Esophagus muscularis mucosa (tissue), 4 donors: ENCODE results near the gene NCOA7. TPM values are rescaled to one million over a fixed set of nuclear protein-coding genes. Genes with fewer than 3 reads are reported as not detected.

ENCODE experiments used
- DNase-seq: peaks from one replicate; pipeline ENCODE4 v3.0.0-alpha.2; 2017; ENCODE audit errors: extremely low spot score
- H3K27ac ChIP-seq, 4 donors: fragments of 200-600 bp; sonication (generic); replicated peaks in 1 of 4; 1 replicate in 3 of 4; 2 replicates in 1 of 4; pipeline ENCODE4 v1.5.1; 2016 to 2019; ENCODE audit warnings: mild to moderate bottlenecking in 1 of 4
- H3K27me3 ChIP-seq, 4 donors: fragments of 200-600 bp; sonication (generic); one replicate each; pipeline versions ENCODE4 v1.5.1 to v1.6.0; 2016 to 2019
- H3K36me3 ChIP-seq, 4 donors: fragments of 200-600 bp; sonication (generic); one replicate each; pipeline ENCODE4 v1.5.1; 2016 to 2019
- H3K4me1 ChIP-seq, 4 donors: fragments of 200-600 bp; sonication (generic); one replicate each; pipeline ENCODE4 v1.5.1; 2016 to 2019
- H3K4me3 ChIP-seq, 4 donors: fragments of 200-600 bp; sonication (generic); 1 replicate in 2 of 4; 2 replicates in 2 of 4; pipeline ENCODE4 v1.5.1; 2016 to 2019; ENCODE audit warnings: mild to moderate bottlenecking in 4 of 4, moderate library complexity in 1 of 4
- H3K9me3 ChIP-seq, 4 donors: fragments of 200-600 bp; sonication (generic); 1 replicate in 3 of 4; 2 replicates in 1 of 4; pipeline ENCODE4 v1.5.1; 2016 to 2019
- EP300 ChIP-seq: sonication (generic); formaldehyde crosslinking; IDR thresholded peaks from one replicate; pipeline ENCODE4 v1.6.1; 2017; ENCODE audit warnings: antibody characterized with exemption
- POLR2A ChIP-seq: fragments of 450-650 bp; IDR thresholded peaks from one replicate; pipeline ENCODE4 v1.6.1; 2017; ENCODE audit warnings: antibody characterized with exemption, moderate library complexity, mild to moderate bottlenecking, low read depth
- POLR2AphosphoS5 ChIP-seq, 2 donors: sonication (generic); formaldehyde crosslinking; IDR thresholded peaks; one replicate each; pipeline ENCODE4 v1.6.1; 2017; ENCODE audit warnings: antibody characterized with exemption in 2 of 2
- WGBS: methylation state at CpG from one replicate; pipeline ENCODE4 v1.1.5; 2018; 5-methylcytosine and 5-hydroxymethylcytosine counted together
- intact Hi-C: fragments of 100-400 bp; cut with DNase I; formaldehyde crosslinking; loops from one replicate; pipeline ENCODE4 v1.15.1; 2023
- total RNA-seq, 4 donors: library from RNA; depleted of rRNA; stranded (reverse); fragments of >200 nt; gene quantifications; one replicate each; pipeline versions ENCODE4 v1.1.0 to v1.2.1, GENCODE V29; 2016
- TF ChIP-seq, protein P1 (sequence below), 3 experiments: fragments of 200-600 bp in 2 of 3; fragments of 450-650 bp in 1 of 3; sonication (generic) in 2 of 3; IDR thresholded peaks; one replicate each; pipeline ENCODE4 v1.5.1; 2017 to 2019; ENCODE audit warnings: antibody characterized with exemption in 3 of 3, mild to moderate bottlenecking in 2 of 3, moderate library complexity in 1 of 3

NCOA7 gene
- total RNA-seq, 4 donors from 2014 or later, result 15.4 to 29.0 (median 19.9) TPM

DNA sequence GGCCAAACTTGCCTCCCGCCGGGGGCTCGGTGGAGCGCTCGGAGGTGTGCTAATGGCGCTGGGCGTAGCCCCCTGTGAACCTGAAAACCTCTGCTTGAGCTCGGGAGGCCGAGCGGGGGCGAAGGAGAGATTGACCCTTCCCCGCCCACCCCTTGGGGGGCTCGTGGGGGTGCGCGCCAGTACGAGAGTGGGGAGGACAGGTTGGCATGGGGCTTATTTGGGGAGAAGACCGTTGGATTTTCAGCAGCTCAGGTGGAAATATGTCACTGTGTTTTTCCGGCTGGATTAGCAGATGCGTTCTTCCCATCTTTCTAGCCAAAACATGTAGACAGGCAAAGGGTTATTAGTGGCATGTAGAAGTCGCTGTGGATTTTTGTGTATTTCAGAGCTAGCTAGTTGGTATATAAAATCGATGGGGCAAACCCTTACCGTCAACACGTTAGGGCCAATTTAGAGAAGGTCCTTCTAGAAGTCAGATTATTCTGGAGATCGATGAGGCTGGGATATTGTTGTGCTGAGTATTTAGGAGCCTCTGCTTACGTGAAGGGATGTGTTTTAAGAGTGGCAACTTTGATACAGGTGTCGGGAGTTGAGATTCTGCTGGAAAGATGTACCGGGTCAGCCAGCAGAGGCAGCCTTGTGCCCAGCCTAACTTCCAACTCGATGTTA, 525 bp downstream of the NCOA7 start:
- intact Hi-C loops, result no loop called here
- no peak for DNase-seq
- Histone ChIP-seq H3K9me3 (no peaks in the 10 kb centered on the region), H3K27ac (peak overlapping the region; percentile 92 to 99 (median 96)), H3K4me3 (peak overlapping the region; percentile 87 to 91 (median 90)), H3K4me1 (peaks cover 15 to 51% (median 33%) of the 10 kb centered on the region in 4 donors), H3K27me3 (no peaks in the 10 kb centered on the region), H3K36me3 (no peaks in the 10 kb centered on the region)
- TF ChIP-seq, protein P1, sequence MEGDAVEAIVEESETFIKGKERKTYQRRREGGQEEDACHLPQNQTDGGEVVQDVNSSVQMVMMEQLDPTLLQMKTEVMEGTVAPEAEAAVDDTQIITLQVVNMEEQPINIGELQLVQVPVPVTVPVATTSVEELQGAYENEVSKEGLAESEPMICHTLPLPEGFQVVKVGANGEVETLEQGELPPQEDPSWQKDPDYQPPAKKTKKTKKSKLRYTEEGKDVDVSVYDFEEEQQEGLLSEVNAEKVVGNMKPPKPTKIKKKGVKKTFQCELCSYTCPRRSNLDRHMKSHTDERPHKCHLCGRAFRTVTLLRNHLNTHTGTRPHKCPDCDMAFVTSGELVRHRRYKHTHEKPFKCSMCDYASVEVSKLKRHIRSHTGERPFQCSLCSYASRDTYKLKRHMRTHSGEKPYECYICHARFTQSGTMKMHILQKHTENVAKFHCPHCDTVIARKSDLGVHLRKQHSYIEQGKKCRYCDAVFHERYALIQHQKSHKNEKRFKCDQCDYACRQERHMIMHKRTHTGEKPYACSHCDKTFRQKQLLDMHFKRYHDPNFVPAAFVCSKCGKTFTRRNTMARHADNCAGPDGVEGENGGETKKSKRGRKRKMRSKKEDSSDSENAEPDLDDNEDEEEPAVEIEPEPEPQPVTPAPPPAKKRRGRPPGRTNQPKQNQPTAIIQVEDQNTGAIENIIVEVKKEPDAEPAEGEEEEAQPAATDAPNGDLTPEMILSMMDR (IDR thresholded peaks at IDR 0.05), result peak; percentile 30 to 70 (median 53)
- TF ChIP-seq POLR2AphosphoS5 (IDR thresholded peaks at IDR 0.05) (peak; percentile 23 to 50), EP300 (no peak), POLR2A (no peak)
- 0% methylated on average over 14 of the region's 28 CpGs for WGBS

DNA sequence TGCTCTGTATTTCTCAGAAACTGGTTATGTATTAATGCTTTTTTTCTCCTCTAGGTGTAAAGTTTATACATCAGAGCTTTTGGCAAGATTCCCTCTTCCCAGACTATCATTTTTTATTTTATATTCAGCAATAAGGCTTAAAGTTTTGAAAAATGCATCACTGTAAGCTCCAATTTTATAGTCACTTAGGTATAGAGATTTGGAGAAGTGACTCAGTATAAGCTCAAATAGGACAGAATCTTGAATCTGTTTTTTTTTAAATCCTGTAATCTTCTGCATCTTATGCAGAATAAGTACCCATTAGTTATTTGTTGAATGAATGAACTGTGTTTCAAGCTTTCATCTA, 1.0 kb downstream of the NCOA7 start:
- intact Hi-C loops, result no loop called here
- Histone ChIP-seq H3K36me3 (no peaks in the 10 kb centered on the region), H3K4me3 (peak overlapping the region; percentile 87 to 91 (median 90)), H3K4me1 (peaks cover 15 to 51% (median 33%) of the 10 kb centered on the region in 4 donors), H3K27ac (peak overlapping the region; percentile 92 to 99 (median 96)), H3K27me3 (no peaks in the 10 kb centered on the region), H3K9me3 (no peaks in the 10 kb centered on the region)
- TF ChIP-seq EP300, result no peak
- TF ChIP-seq, protein P1 (IDR thresholded peaks at IDR 0.05), result no peak
- no peak for TF ChIP-seq POLR2AphosphoS5 (IDR thresholded peaks at IDR 0.05)
- no peak for TF ChIP-seq POLR2A
- DNase-seq, result no peak

DNA sequence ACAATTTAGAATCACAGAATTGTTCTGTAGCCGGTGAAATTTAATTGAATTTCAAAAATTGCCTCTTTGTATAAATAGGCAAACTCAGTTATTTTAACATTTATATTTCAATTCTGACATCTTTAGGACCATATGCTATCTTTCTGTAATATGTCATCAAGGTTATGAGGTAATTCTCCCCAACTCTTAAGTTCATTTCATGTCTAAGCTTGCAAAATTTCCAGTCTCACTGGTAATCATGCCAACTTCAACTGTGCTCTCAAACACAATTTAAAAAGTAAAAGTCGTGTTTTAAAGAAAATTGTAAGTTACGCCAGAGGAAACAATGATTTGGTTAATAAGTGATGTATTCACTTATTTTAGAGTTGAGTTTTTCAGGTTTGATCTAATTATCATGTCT, 1.4 kb downstream of the NCOA7 start:
- Histone ChIP-seq H3K4me3 (peak overlapping the region; percentile 87 to 91 (median 90)), H3K36me3 (no peaks in the 10 kb centered on the region), H3K27ac (peak overlapping the region in 3 of 4 donors; percentile 92 to 99 (median 96)), H3K27me3 (no peaks in the 10 kb centered on the region), H3K9me3 (no peaks in the 10 kb centered on the region), H3K4me1 (peaks cover 15 to 51% (median 33%) of the 10 kb centered on the region in 4 donors)
- WGBS, result 73% methylated on average over 3 of the region's 3 CpGs
- intact Hi-C loops, result no loop called here
- no peak for TF ChIP-seq EP300
- no peak for TF ChIP-seq POLR2A
- TF ChIP-seq, protein P1 (IDR thresholded peaks at IDR 0.05), result no peak
- no peak for DNase-seq

DNA sequence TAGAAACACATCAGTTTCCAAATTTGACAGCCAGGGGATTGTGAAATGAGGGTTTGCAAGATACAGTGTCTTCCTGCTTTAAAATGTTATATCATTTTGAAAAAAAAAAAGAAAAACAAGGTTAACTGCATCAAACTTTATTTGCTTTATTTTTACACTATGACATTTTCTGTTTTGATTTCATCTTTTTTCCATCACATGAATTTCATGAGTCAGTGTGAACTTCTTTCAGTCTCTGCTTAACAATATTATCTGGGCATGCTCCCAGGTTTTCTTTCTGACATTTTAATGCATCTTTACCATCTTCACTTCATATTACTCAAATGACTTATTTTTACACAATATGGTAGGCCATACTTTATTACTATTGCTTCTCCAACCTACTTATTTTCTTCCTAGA, 1.9 kb downstream of the NCOA7 start:
- peaks cover 15 to 51% (median 33%) of the 10 kb centered on the region in 4 donors for H3K4me1 ChIP-seq
- DNase-seq, result no peak
- no peaks in the 10 kb centered on the region for H3K27me3 ChIP-seq
- H3K27ac ChIP-seq, result peak overlapping the region; percentile 32 to 96 (median 64)
- H3K36me3 ChIP-seq, result no peaks in the 10 kb centered on the region
- H3K4me3 ChIP-seq, result peak overlapping the region in 3 of 4 donors; percentile 87 to 91 (median 90)
- TF ChIP-seq POLR2A (no peak), EP300 (no peak), POLR2AphosphoS5 (IDR thresholded peaks at IDR 0.05) (no peak)
- TF ChIP-seq, protein P1 (IDR thresholded peaks at IDR 0.05), result no peak
- intact Hi-C loops, result no loop called here
- no peaks in the 10 kb centered on the region for H3K9me3 ChIP-seq

DNA sequence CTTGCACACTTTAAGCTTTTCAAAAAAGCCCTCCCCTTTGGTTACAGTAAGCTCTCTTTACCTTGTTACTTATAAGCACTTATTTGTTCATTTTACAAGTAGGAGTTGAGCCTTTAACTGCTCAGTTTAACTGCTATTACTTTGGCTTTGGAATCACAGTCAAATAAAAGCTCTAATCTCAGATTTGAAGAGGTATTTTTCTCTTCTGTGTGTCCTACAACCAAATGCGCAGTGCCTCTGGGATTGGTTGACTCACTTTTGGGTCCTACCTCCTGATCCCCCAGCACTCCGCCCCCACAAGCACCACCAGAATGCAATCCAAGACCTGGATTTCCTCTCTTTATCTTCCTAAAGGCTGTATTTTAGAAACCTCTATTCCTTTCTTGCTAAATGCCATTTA, 2.5 kb downstream of the NCOA7 start:
- Histone ChIP-seq H3K4me1 (peaks cover 15 to 51% (median 33%) of the 10 kb centered on the region in 4 donors), H3K4me3 (peak overlapping the region in 3 of 4 donors; percentile 7 to 22 (median 13)), H3K36me3 (no peaks in the 10 kb centered on the region), H3K27ac (peak overlapping the region; percentile 32 to 96 (median 36)), H3K27me3 (no peaks in the 10 kb centered on the region), H3K9me3 (no peaks in the 10 kb centered on the region)
- 58% methylated on average over 2 of the region's 2 CpGs for WGBS
- intact Hi-C loops, result no loop called here
- no peak for TF ChIP-seq EP300
- no peak for TF ChIP-seq POLR2AphosphoS5 (IDR thresholded peaks at IDR 0.05)
- TF ChIP-seq, protein P1 (IDR thresholded peaks at IDR 0.05), result no peak
- no peak for TF ChIP-seq POLR2A
- no peak for DNase-seq
